ENCODE data around the gene EMC6.
A peak's percentile ranks its signal among the peaks of the same experiment; 100 is the strongest.

The EMC6 gene

DNA sequence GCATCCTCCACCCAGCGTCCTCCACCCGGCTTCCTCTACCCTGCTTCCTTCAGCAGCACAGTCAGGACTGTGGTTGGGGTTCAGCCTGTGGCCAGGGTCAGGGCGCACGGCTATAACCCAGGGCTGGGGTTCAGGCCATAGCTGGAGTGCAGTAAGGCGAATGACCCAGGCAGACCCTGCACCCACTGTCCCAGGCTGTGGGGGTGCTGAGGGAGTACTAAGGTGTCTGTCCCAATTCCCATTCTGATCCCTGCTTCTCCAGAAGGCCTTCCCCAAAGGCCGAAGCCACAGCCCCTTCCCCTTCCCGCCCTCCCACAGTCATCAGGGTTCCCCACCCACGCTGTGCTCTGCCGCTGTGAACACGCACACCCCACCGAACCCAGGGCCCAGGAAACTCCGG, 12.4 kb downstream of the EMC6 start:
- H3K4me3 ChIP-seq (replicated peaks; ENCODE audit: low read depth, low read length): no peak overlapping the region
- DNase-seq (ENCODE audit: low read depth): no peak
- TF ChIP-seq, protein P1, sequence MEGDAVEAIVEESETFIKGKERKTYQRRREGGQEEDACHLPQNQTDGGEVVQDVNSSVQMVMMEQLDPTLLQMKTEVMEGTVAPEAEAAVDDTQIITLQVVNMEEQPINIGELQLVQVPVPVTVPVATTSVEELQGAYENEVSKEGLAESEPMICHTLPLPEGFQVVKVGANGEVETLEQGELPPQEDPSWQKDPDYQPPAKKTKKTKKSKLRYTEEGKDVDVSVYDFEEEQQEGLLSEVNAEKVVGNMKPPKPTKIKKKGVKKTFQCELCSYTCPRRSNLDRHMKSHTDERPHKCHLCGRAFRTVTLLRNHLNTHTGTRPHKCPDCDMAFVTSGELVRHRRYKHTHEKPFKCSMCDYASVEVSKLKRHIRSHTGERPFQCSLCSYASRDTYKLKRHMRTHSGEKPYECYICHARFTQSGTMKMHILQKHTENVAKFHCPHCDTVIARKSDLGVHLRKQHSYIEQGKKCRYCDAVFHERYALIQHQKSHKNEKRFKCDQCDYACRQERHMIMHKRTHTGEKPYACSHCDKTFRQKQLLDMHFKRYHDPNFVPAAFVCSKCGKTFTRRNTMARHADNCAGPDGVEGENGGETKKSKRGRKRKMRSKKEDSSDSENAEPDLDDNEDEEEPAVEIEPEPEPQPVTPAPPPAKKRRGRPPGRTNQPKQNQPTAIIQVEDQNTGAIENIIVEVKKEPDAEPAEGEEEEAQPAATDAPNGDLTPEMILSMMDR (IDR thresholded peaks at IDR 0.05; ENCODE audit: low read length, missing control alignments): no peak

DNA sequence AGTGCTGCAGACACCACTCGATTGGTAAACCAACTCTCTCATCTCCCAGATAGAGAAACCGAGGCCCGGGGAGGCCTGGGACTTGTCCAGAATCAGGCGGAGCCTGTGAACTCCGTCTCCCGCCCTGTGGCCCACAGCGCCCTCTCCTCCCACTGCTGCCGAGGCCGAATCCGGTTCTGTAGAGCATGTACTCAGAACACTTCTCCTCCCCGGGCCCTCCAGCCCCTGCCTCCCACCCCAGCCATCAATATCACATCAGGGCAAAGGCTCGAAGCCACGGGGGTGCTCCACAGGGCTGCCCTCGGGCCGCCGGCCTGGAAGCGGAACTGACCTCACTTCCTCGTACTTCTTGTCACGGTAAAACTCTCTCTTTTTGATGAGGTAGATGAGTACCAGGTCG, 13.0 kb downstream of the EMC6 start:
- TF ChIP-seq, protein P1 (IDR thresholded peaks at IDR 0.05; ENCODE audit: low read length, missing control alignments): no peak
- no peak for DNase-seq (ENCODE audit: low read depth)
- no peak overlapping the region for H3K4me3 ChIP-seq (replicated peaks; ENCODE audit: low read depth, low read length)

DNA sequence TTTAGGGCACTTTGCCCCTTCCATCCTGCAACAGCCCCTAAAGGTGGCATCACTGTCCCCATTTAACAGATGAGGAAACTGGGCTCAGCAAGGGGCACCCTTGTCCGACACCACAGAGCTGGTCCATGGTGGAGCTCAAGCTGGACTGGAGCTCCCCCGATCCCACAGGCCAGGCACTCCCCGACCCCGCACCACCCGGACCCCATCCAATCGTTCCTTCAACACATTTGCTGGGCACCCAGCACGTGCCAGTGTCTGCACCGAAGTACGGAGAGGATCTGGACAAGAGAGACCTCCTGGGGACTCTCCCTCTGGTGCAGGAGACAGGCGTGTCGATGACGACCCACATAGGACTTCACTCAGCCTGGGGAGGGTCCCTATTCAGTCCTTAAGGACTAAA, 13.4 kb downstream of the EMC6 start:
- H3K4me3 ChIP-seq (replicated peaks; ENCODE audit: low read depth, low read length): no peak overlapping the region
- TF ChIP-seq, protein P1 (IDR thresholded peaks at IDR 0.05; ENCODE audit: low read length, missing control alignments): no peak
- DNase-seq (ENCODE audit: low read depth): no peak

DNA sequence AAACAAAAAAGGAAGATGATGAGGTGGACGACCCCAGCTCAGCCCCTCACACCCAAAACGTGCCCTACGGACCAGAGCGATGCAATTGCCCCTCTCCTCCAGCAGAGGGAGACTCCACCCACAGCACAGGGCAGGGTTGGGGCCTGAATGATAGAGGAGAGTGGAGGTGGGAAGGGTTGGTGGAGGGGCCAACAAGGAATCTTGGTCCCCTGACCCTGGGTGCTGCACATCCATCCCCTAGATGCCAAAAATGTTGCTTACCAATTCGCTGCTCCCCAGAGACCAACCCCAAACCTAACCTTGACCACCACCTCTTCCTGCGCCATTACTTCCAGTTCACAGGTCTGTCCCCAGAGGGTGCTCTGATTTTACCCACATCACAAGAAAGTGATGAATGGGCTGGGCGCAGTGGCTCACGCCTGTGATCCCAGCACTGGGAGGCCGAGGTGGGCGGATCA, 14.5 kb downstream of the EMC6 start:
- H3K4me3 ChIP-seq (replicated peaks; ENCODE audit: low read depth, low read length): no peak overlapping the region
- DNase-seq (ENCODE audit: low read depth): peak; percentile 34
- TF ChIP-seq, protein P1 (IDR thresholded peaks at IDR 0.05; ENCODE audit: low read length, missing control alignments): peak; percentile 97

DNA sequence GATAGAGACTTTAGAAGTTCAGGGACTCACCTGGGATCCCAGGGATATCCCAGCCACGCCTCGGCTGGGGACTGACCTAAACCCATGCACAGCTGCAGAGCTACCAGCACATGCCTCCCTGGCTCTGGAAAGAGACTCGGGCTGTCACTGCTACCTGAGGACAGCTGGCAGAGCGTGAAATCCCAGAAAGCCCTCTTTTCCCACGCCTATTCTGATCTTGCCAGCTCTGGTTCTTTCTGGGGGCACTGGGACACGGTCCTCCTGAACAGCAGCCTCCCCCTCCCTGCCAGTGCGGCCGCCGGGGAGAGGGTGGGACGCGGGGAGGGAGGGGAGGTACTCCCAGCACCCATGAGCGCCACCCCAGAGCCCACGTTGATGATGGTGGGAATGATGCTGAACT, 16.6 kb downstream of the EMC6 start:
- DNase-seq (ENCODE audit: low read depth): no peak
- TF ChIP-seq, protein P1 (IDR thresholded peaks at IDR 0.05; ENCODE audit: low read length, missing control alignments): no peak
- H3K4me3 ChIP-seq (replicated peaks; ENCODE audit: low read depth, low read length): no peak overlapping the region

DNA sequence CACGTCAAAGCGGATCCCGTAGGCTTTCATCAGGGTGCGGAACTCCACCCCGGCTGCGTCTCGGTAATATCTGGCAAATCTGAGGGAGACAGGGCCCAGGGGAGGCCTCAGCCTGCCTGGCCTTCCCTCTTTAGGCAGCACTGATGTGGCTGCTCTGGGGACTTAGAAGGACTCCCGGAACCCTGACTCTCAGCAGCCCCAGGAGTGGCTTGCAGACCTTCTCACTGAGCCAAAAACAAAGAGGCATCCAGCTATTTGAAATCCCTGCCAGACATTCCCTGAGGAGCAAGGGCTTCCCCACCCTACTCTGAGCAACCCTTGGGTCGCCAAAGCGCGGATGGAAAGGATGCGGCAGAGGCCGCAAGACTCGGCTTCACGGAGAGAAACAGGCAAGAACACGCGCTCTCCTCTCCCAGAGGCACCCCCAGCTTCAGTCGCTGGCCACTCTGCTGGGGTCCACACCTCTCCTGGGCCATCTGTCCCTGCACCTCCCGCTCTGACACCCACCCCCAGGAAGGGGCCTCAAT, 19.5 kb downstream of the EMC6 start:
- H3K4me3 ChIP-seq (replicated peaks; ENCODE audit: low read depth, low read length): no peak overlapping the region
- DNase-seq (ENCODE audit: low read depth): no peak
- TF ChIP-seq, protein P1 (IDR thresholded peaks at IDR 0.05; ENCODE audit: low read length, missing control alignments): no peak

DNA sequence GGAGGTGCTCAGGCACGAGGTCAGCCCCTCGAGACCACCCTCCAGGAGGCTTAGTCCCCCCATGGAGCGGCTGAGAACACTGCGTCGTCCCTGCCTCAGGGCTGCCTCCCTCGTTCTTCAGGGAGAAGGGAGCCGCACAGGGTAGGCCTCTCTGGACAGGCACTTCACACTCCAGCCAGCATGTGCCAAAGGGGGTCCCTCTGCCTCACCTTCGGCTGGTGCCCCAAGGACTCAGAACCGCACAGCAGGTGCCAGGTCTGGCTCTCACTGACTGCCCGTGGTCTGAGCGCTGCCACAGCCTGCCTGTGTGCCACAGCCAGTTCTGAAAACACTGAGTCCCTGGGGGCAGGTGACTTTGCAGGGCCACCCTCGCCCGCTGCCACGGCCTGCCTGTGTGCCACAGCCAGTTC, 20.2 kb downstream of the EMC6 start:
- DNase-seq (ENCODE audit: low read depth): no peak
- TF ChIP-seq, protein P1 (IDR thresholded peaks at IDR 0.05; ENCODE audit: low read length, missing control alignments): no peak
- H3K4me3 ChIP-seq (replicated peaks; ENCODE audit: low read depth, low read length): no peak overlapping the region

Data from fibroblast of pulmonary artery (primary cell).